ENCODE measurements around the gene FARS2.

Gene FARS2

GRCh38 chr6:5412663-5413062 is 151.3 kb downstream of the FARS2 start:
- no peak overlapping the region for H3K27ac ChIP-seq (ENCODE audit: low read depth, low read length)
- H3K9me3 ChIP-seq (ENCODE audit: low read length), result no peaks in the 10 kb centered on the region
- H3K4me1 ChIP-seq (ENCODE audit: insufficient read depth, low read length), result no peaks in the 10 kb centered on the region
- no peaks in the 10 kb centered on the region for H3K36me3 ChIP-seq (ENCODE audit: insufficient read depth, low read length)
- H3K27me3 ChIP-seq (ENCODE audit: control insufficient read depth in 1 of 2, insufficient read depth in 2 of 2, low read length in 2 of 2), result no peaks in the 10 kb centered on the region
- H3K4me3 ChIP-seq (ENCODE audit: low read depth in 1 of 2, low read length in 2 of 2), result no peak overlapping the region
- H3K9ac ChIP-seq (ENCODE audit: low read length), result no peak overlapping the region

GRCh38 chr6:5416250-5416649 is 154.9 kb downstream of the FARS2 start:
- no peak overlapping the region for H3K9ac ChIP-seq (ENCODE audit: low read length)
- H3K36me3 ChIP-seq (ENCODE audit: insufficient read depth, low read length), result no peaks in the 10 kb centered on the region
- H3K27ac ChIP-seq (ENCODE audit: low read depth, low read length), result no peak overlapping the region
- H3K9me3 ChIP-seq (ENCODE audit: low read length), result no peaks in the 10 kb centered on the region
- no peaks in the 10 kb centered on the region for H3K4me1 ChIP-seq (ENCODE audit: insufficient read depth, low read length)
- H3K27me3 ChIP-seq (ENCODE audit: control insufficient read depth in 1 of 2, insufficient read depth in 2 of 2, low read length in 2 of 2), result no peaks in the 10 kb centered on the region
- no peak overlapping the region for H3K4me3 ChIP-seq (ENCODE audit: low read depth in 1 of 2, low read length in 2 of 2)

- Histone ChIP-seq H3K36me3 (ENCODE audit: insufficient read depth, low read length) (no peaks in the 10 kb centered on the region), H3K4me1 (ENCODE audit: insufficient read depth, low read length) (peaks cover 9% of the 10 kb centered on the region), H3K27me3 (ENCODE audit: control insufficient read depth in 1 of 2, insufficient read depth in 2 of 2, low read length in 2 of 2) (no peaks in the 10 kb centered on the region), H3K4me3 (ENCODE audit: low read depth in 1 of 2, low read length in 2 of 2) (no peak overlapping the region), H3K9ac (ENCODE audit: low read length) (no peak overlapping the region), H3K9me3 (ENCODE audit: low read length) (no peaks in the 10 kb centered on the region), H3K27ac (ENCODE audit: low read depth, low read length) (no peak overlapping the region)
Measured at GRCh38 chr6:5422321-5422915, 161.1 kb downstream of the FARS2 start.

- Histone ChIP-seq H3K27me3 (ENCODE audit: control insufficient read depth in 1 of 2, insufficient read depth in 2 of 2, low read length in 2 of 2) (no peaks in the 10 kb centered on the region), H3K36me3 (ENCODE audit: insufficient read depth, low read length) (no peaks in the 10 kb centered on the region), H3K27ac (ENCODE audit: low read depth, low read length) (no peak overlapping the region), H3K9me3 (ENCODE audit: low read length) (no peaks in the 10 kb centered on the region), H3K9ac (ENCODE audit: low read length) (no peak overlapping the region), H3K4me3 (ENCODE audit: low read depth in 1 of 2, low read length in 2 of 2) (no peak overlapping the region), H3K4me1 (ENCODE audit: insufficient read depth, low read length) (peaks cover 9% of the 10 kb centered on the region)
Measured at GRCh38 chr6:5423251-5423650, 161.9 kb downstream of the FARS2 start.

DNA sequence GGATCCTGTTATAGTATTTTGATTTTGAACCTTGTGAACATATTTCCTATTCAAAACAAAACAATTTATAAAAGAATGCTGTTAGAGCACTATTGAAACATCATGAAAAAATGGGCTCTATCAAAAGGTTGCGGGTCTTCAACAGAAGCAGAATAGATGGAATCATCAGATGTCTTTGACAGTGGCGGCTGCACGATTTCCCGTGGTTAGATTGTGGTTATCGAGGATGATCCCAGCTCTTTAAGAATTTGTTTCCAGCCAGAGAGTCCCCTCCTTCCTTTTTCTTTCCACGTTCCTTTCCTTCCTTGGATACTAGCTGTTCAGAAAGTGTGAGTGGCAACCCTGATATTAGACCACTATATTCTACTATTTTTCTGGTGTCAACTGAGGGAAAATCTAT is 163.4 kb downstream of the FARS2 start:
- H3K27ac ChIP-seq (ENCODE audit: low read depth, low read length), result no peak overlapping the region
- H3K36me3 ChIP-seq (ENCODE audit: insufficient read depth, low read length), result no peaks in the 10 kb centered on the region
- H3K9me3 ChIP-seq (ENCODE audit: low read length), result no peaks in the 10 kb centered on the region
- peaks cover 9% of the 10 kb centered on the region for H3K4me1 ChIP-seq (ENCODE audit: insufficient read depth, low read length)
- H3K9ac ChIP-seq (ENCODE audit: low read length), result no peak overlapping the region
- no peak overlapping the region for H3K4me3 ChIP-seq (ENCODE audit: low read depth in 1 of 2, low read length in 2 of 2)
- H3K27me3 ChIP-seq (ENCODE audit: control insufficient read depth in 1 of 2, insufficient read depth in 2 of 2, low read length in 2 of 2), result no peaks in the 10 kb centered on the region

- Histone ChIP-seq H3K4me1 (ENCODE audit: insufficient read depth, low read length) (peaks cover 9% of the 10 kb centered on the region), H3K27me3 (ENCODE audit: control insufficient read depth in 1 of 2, insufficient read depth in 2 of 2, low read length in 2 of 2) (no peaks in the 10 kb centered on the region), H3K9me3 (ENCODE audit: low read length) (no peaks in the 10 kb centered on the region), H3K9ac (ENCODE audit: low read length) (no peak overlapping the region), H3K4me3 (ENCODE audit: low read depth in 1 of 2, low read length in 2 of 2) (no peak overlapping the region), H3K36me3 (ENCODE audit: insufficient read depth, low read length) (no peaks in the 10 kb centered on the region), H3K27ac (ENCODE audit: low read depth, low read length) (no peak overlapping the region)
Measured at GRCh38 chr6:5425267-5425666, 164.0 kb downstream of the FARS2 start.

- Histone ChIP-seq H3K4me3 (ENCODE audit: low read depth in 1 of 2, low read length in 2 of 2) (no peak overlapping the region), H3K9me3 (ENCODE audit: low read length) (no peaks in the 10 kb centered on the region), H3K4me1 (ENCODE audit: insufficient read depth, low read length) (peaks cover 9% of the 10 kb centered on the region), H3K27me3 (ENCODE audit: control insufficient read depth in 1 of 2, insufficient read depth in 2 of 2, low read length in 2 of 2) (no peaks in the 10 kb centered on the region), H3K27ac (ENCODE audit: low read depth, low read length) (no peak overlapping the region), H3K36me3 (ENCODE audit: insufficient read depth, low read length) (no peaks in the 10 kb centered on the region), H3K9ac (ENCODE audit: low read length) (no peak overlapping the region)
Measured at GRCh38 chr6:5425797-5426196, 164.5 kb downstream of the FARS2 start.

DNA sequence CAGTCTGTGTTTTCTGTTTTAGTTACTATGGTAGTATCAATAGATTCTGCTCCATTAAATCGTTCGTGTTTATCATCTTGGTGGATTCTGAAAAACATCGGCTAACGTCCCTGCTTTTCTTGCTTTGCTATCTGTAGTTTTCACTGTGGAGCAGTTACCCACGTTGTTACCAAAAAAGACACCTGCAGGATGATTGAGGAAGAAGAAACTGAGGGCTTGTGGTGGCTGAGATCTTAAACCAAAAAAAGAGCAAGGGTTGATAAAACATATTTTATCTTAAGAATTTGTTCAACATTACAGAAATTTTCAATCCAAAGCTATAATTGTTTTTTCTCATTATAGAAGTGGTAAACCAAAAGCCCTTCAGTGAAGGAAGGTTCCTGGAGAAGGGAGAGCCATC is 166.3 kb downstream of the FARS2 start:
- Histone ChIP-seq H3K27ac (ENCODE audit: low read depth, low read length) (no peak overlapping the region), H3K27me3 (ENCODE audit: control insufficient read depth in 1 of 2, insufficient read depth in 2 of 2, low read length in 2 of 2) (no peaks in the 10 kb centered on the region), H3K36me3 (ENCODE audit: insufficient read depth, low read length) (peaks cover 1% of the 10 kb centered on the region), H3K4me3 (ENCODE audit: low read depth in 1 of 2, low read length in 2 of 2) (no peak overlapping the region), H3K4me1 (ENCODE audit: insufficient read depth, low read length) (peaks cover 9% of the 10 kb centered on the region), H3K9ac (ENCODE audit: low read length) (no peak overlapping the region), H3K9me3 (ENCODE audit: low read length) (no peaks in the 10 kb centered on the region)

- no peak overlapping the region for H3K27ac ChIP-seq (ENCODE audit: low read depth, low read length)
- H3K4me3 ChIP-seq (ENCODE audit: low read depth in 1 of 2, low read length in 2 of 2), result no peak overlapping the region
- H3K4me1 ChIP-seq (ENCODE audit: insufficient read depth, low read length), result no peaks in the 10 kb centered on the region
- peaks cover 6% of the 10 kb centered on the region for H3K36me3 ChIP-seq (ENCODE audit: insufficient read depth, low read length)
- no peak overlapping the region for H3K9ac ChIP-seq (ENCODE audit: low read length)
- no peaks in the 10 kb centered on the region for H3K27me3 ChIP-seq (ENCODE audit: control insufficient read depth in 1 of 2, insufficient read depth in 2 of 2, low read length in 2 of 2)
- H3K9me3 ChIP-seq (ENCODE audit: low read length), result no peaks in the 10 kb centered on the region
Measured at GRCh38 chr6:5433324-5433723, 172.0 kb downstream of the FARS2 start.

- peaks cover 6% of the 10 kb centered on the region for H3K36me3 ChIP-seq (ENCODE audit: insufficient read depth, low read length)
- H3K27ac ChIP-seq (ENCODE audit: low read depth, low read length), result no peak overlapping the region
- H3K9me3 ChIP-seq (ENCODE audit: low read length), result no peaks in the 10 kb centered on the region
Measured at GRCh38 chr6:5435449-5435848, 174.1 kb downstream of the FARS2 start.

GRCh38 chr6:5438922-5439584 is 177.7 kb downstream of the FARS2 start:
- H3K4me1 ChIP-seq (ENCODE audit: insufficient read depth, low read length), result no peaks in the 10 kb centered on the region
- H3K9ac ChIP-seq (ENCODE audit: low read length), result no peak overlapping the region
- no peaks in the 10 kb centered on the region for H3K27me3 ChIP-seq (ENCODE audit: control insufficient read depth in 1 of 2, insufficient read depth in 2 of 2, low read length in 2 of 2)
- no peaks in the 10 kb centered on the region for H3K36me3 ChIP-seq (ENCODE audit: insufficient read depth, low read length)
- H3K9me3 ChIP-seq (ENCODE audit: low read length), result no peaks in the 10 kb centered on the region
- H3K27ac ChIP-seq (ENCODE audit: low read depth, low read length), result no peak overlapping the region
- H3K4me3 ChIP-seq (ENCODE audit: low read depth in 1 of 2, low read length in 2 of 2), result no peak overlapping the region

More at GRCh38 chr6:5435449-5435848, 174.1 kb downstream of the FARS2 start:
- Histone ChIP-seq H3K9ac (ENCODE audit: low read length) (no peak overlapping the region), H3K4me1 (ENCODE audit: insufficient read depth, low read length) (no peaks in the 10 kb centered on the region), H3K4me3 (ENCODE audit: low read depth in 1 of 2, low read length in 2 of 2) (no peak overlapping the region), H3K27me3 (ENCODE audit: control insufficient read depth in 1 of 2, insufficient read depth in 2 of 2, low read length in 2 of 2) (no peaks in the 10 kb centered on the region)

DNA sequence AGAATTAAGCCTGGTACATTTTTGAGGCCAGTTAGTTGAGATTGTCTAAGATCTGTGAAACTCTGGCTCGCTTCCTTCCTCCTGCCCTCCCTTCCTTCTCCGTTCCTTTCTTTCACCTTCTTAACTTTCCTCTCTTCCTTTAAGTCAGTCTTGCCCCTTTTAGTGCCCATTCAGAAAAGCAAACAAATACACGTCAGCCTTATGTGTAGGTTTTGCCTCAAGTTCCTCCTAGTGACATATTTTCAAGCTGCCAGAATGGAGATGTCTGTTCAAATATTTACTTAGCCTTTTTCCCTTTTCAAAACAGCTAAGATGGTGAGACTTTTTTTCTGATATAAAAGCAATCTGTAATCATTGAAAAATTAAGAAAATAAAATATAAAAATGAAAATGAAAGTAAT is 178.4 kb downstream of the FARS2 start:
- Histone ChIP-seq H3K27ac (ENCODE audit: low read depth, low read length) (no peak overlapping the region), H3K36me3 (ENCODE audit: insufficient read depth, low read length) (no peaks in the 10 kb centered on the region), H3K27me3 (ENCODE audit: control insufficient read depth in 1 of 2, insufficient read depth in 2 of 2, low read length in 2 of 2) (no peaks in the 10 kb centered on the region), H3K4me1 (ENCODE audit: insufficient read depth, low read length) (no peaks in the 10 kb centered on the region), H3K4me3 (ENCODE audit: low read depth in 1 of 2, low read length in 2 of 2) (no peak overlapping the region), H3K9ac (ENCODE audit: low read length) (no peak overlapping the region), H3K9me3 (ENCODE audit: low read length) (no peaks in the 10 kb centered on the region)
